Measurements from ENCODE around the gene HBE1. TPM values are rescaled to one million over a fixed set of nuclear protein-coding genes. Genes with fewer than 3 reads are reported as not detected.

Gene HBE1
- total RNA-seq, 3 donors from 2014 or later = 1.3 to 2.3 (median 2.0) TPM

DNA sequence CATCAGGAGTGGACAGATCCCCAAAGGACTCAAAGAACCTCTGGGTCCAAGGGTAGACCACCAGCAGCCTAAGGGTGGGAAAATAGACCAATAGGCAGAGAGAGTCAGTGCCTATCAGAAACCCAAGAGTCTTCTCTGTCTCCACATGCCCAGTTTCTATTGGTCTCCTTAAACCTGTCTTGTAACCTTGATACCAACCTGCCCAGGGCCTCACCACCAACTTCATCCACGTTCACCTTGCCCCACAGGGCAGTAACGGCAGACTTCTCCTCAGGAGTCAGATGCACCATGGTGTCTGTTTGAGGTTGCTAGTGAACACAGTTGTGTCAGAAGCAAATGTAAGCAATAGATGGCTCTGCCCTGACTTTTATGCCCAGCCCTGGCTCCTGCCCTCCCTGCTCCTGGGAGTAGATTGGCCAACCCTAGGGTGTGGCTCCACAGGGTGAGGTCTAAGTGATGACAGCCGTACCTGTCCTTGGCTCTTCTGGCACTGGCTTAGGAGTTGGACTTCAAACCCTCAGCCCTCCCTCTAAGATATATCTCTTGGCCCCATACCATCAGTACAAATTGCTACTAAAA is 42.9 kb downstream of the HBE1 start, which contains the start of gene HBB:
Gene HBB, minus strand, starts transcription at position 340 of the 579 bp plus-strand sequence. Its CDS starts 50 bp downstream, at position 290.
- no peak within 1 kb of the TSS for H3K4me3 Mint-ChIP-seq
- no peaks in the 10 kb centered on the region for H3K36me3 Mint-ChIP-seq (ENCODE audit: insufficient read depth)
- ATAC-seq (no peak), DNase-seq (no peak)
- H3K27me3 Mint-ChIP-seq (ENCODE audit: low read depth) = no peaks in the 10 kb centered on the region
- H3K4me1 Mint-ChIP-seq (ENCODE audit: low read depth) = no peaks in the 10 kb centered on the region
- no peaks in the 10 kb centered on the region for H3K9me3 Mint-ChIP-seq

DNA sequence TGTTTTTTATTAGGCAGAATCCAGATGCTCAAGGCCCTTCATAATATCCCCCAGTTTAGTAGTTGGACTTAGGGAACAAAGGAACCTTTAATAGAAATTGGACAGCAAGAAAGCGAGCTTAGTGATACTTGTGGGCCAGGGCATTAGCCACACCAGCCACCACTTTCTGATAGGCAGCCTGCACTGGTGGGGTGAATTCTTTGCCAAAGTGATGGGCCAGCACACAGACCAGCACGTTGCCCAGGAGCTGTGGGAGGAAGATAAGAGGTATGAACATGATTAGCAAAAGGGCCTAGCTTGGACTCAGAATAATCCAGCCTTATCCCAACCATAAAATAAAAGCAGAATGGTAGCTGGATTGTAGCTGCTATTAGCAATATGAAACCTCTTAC is 44.3 kb downstream of the HBE1 start:
- H3K4me1 Mint-ChIP-seq (ENCODE audit: low read depth) = no peaks in the 10 kb centered on the region
- no peaks in the 10 kb centered on the region for H3K27me3 Mint-ChIP-seq (ENCODE audit: low read depth)
- H3K36me3 Mint-ChIP-seq (ENCODE audit: insufficient read depth) = no peaks in the 10 kb centered on the region
- no peak for DNase-seq
- H3K9me3 Mint-ChIP-seq = no peaks in the 10 kb centered on the region
- ATAC-seq = no peak
- no peak overlapping the region for H3K4me3 Mint-ChIP-seq

DNA sequence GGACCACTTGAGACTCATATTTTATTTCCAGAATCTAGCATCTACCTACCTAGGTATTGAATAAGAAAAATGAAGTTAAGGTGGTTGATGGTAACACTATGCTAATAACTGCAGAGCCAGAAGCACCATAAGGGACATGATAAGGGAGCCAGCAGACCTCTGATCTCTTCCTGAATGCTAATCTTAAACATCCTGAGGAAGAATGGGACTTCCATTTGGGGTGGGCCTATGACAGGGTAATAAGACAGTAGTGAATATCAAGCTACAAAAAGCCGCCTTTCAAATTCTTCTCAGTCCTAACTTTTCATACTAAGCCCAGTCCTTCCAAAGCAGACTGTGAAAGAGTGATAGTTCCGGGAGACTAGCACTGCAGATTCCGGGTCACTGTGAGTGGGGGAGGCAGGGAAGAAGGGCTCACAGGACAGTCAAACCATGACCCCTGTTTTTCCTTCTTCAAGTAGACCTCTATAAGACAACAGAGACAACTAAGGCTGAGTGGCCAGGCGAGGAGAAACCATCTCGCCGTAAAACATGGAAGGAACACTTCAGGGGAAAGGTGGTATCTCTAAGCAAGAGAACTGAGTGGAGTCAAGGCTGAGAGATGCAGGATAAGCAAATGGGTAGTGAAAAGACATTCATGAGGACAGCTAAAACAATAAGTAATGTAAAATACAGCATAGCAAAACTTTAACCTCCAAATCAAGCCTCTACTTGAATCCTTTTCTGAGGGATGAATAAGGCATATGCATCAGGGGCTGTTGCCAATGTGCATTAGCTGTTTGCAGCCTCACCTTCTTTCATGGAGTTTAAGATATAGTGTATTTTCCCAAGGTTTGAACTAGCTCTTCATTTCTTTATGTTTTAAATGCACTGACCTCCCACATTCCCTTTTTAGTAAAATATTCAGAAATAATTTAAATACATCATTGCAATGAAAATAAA is 44.9 kb downstream of the HBE1 start:
- no peaks in the 10 kb centered on the region for H3K36me3 Mint-ChIP-seq (ENCODE audit: insufficient read depth)
- no peak for DNase-seq
- no peaks in the 10 kb centered on the region for H3K27me3 Mint-ChIP-seq (ENCODE audit: low read depth)
- no peak for ATAC-seq
- no peaks in the 10 kb centered on the region for H3K9me3 Mint-ChIP-seq
- H3K4me1 Mint-ChIP-seq (ENCODE audit: low read depth) = no peaks in the 10 kb centered on the region
- H3K4me3 Mint-ChIP-seq = no peak overlapping the region

DNA sequence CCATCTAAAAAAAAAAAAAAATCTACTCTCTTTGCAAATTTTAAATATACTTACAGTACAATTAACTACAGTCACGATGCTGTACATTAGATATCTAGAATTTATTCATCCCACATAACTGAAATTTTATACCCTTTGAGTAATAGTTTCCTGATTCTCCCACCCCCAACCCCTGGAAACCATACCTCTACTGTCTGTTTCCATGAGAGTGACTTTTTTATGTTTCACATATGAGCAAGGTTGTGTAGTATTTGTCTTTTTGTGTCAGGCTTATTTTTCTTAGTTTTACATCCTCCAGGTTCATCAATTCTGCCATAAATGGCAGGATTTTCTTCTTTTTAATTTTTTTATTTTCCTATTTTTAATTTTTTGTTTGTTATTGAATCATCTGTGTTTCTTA is 46.1 kb downstream of the HBE1 start:
- DNase-seq (no peak), ATAC-seq (no peak)
- no peak overlapping the region for H3K4me3 Mint-ChIP-seq
- H3K9me3 Mint-ChIP-seq = peaks cover 4% of the 10 kb centered on the region
- no peaks in the 10 kb centered on the region for H3K4me1 Mint-ChIP-seq (ENCODE audit: low read depth)
- no peaks in the 10 kb centered on the region for H3K27me3 Mint-ChIP-seq (ENCODE audit: low read depth)
- H3K36me3 Mint-ChIP-seq (ENCODE audit: insufficient read depth) = no peaks in the 10 kb centered on the region

DNA sequence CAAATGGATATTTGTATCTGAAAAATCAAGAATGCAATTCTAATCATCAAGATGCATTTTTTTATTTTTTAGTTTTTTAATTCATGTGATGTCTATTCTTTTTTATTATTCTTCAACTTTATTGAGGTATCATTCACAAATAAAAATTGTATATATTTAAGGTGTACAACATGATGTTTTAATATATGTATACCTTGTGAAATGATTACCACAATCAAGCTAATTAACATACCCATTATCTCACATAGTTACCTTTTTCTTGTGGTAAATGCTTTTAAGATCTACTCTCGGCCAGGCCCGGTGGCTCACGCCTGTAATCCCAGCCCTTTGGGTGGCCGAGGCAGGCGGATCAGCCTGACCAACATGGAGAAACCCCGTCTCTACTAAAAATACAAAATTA is 46.6 kb downstream of the HBE1 start:
- H3K36me3 Mint-ChIP-seq (ENCODE audit: insufficient read depth) = no peaks in the 10 kb centered on the region
- no peaks in the 10 kb centered on the region for H3K27me3 Mint-ChIP-seq (ENCODE audit: low read depth)
- no peak for DNase-seq
- peaks cover 5% of the 10 kb centered on the region for H3K9me3 Mint-ChIP-seq
- ATAC-seq = no peak
- H3K4me3 Mint-ChIP-seq = no peak overlapping the region
- H3K4me1 Mint-ChIP-seq (ENCODE audit: low read depth) = no peaks in the 10 kb centered on the region

Other genes with a start within 250 kb of the HBE1 start
- not detected for gene OR52J3, start 223.4 kb downstream of the HBE1 start, total RNA-seq
- gene OR52E2, start 210.3 kb downstream of the HBE1 start, total RNA-seq = not detected
- not detected for gene OR52E1, start 200.4 kb downstream of the HBE1 start, total RNA-seq
- gene OR52A5, start 131.6 kb downstream of the HBE1 start, total RNA-seq = not detected
- gene OR52A1, start 115.2 kb downstream of the HBE1 start, total RNA-seq = not detected
- not detected for gene OR51V1, start 69.3 kb downstream of the HBE1 start, total RNA-seq
- not detected for gene HBB, start 42.9 kb downstream of the HBE1 start, total RNA-seq
- under 1 TPM in 2 of 3 donors, not detected in 1; 0.46 to 0.51 TPM for gene HBD, start 35.5 kb downstream of the HBE1 start, total RNA-seq
- 1 to 10 TPM; 1.0 to 2.4 (median 1.5) TPM for gene HBG1, start 20.1 kb downstream of the HBE1 start, total RNA-seq
- gene HBG2, start 15.2 kb downstream of the HBE1 start, total RNA-seq = 1 to 10 TPM; 5.7 to 7.5 (median 5.8) TPM
- not detected for gene OR51B4, start 32.0 kb upstream of the HBE1 start, total RNA-seq
- gene OR51B2, start 54.4 kb upstream of the HBE1 start, total RNA-seq = not detected
- gene OR51B5, start 73.6 kb upstream of the HBE1 start, total RNA-seq = not detected
- gene OR51B6, start 81.6 kb upstream of the HBE1 start, total RNA-seq = not detected
- gene OR51M1, start 113.9 kb upstream of the HBE1 start, total RNA-seq = not detected
- not detected for gene OR51Q1, start 152.2 kb upstream of the HBE1 start, total RNA-seq
- not detected for gene OR51I1, start 171.6 kb upstream of the HBE1 start, total RNA-seq
- gene OR51I2, start 179.4 kb upstream of the HBE1 start, total RNA-seq = not detected
- gene OR52D1, start 218.7 kb upstream of the HBE1 start, total RNA-seq = not detected
- gene UBQLN3, start 240.0 kb upstream of the HBE1 start, total RNA-seq = not detected
- gene UBQLNL, start 246.8 kb upstream of the HBE1 start, total RNA-seq = not detected

Measured in activated T-cell treated with anti-CD3 and anti-CD28 coated beads, Interleukin-2, amount 50 U/mL, for 4 hours (primary cell).